Gastroesophageal sphincter (tissue), 3 donors: ENCODE results near the gene SUB1.

Experiments
- CTCF ChIP-seq, 4 experiments: fragments of 200-600 bp in 2 of 4; fragments of 450-650 bp in 2 of 4; sonication (generic) in 1 of 4; IDR thresholded peaks; one replicate each; pipeline ENCODE4 v1.5.1; 2017 to 2019; ENCODE audit warnings: antibody characterized with exemption in 4 of 4, mild to moderate bottlenecking in 2 of 4, moderate library complexity in 2 of 4
- EP300 ChIP-seq: sonication (generic); formaldehyde crosslinking; IDR thresholded peaks from one replicate; pipeline ENCODE4 v1.6.1; 2017; ENCODE audit warnings: antibody characterized with exemption, mild to moderate bottlenecking
- POLR2A ChIP-seq, 2 donors: fragments of 450-650 bp; IDR thresholded peaks; one replicate each; pipeline ENCODE4 v1.6.1; 2017; ENCODE audit warnings: antibody characterized with exemption in 2 of 2, mild to moderate bottlenecking in 2 of 2, moderate library complexity in 1 of 2
- POLR2AphosphoS5 ChIP-seq: sonication (generic); formaldehyde crosslinking; IDR thresholded peaks from one replicate; pipeline ENCODE4 v1.6.1; 2017; ENCODE audit warnings: antibody characterized with exemption

GRCh38 chr5:32613050-32613672 lies 27.8 kb downstream of the SUB1 start:
- peak; percentile 84 to 92 (median 86) for TF ChIP-seq CTCF (IDR thresholded peaks at IDR 0.05)
- no peak for TF ChIP-seq EP300
- TF ChIP-seq POLR2A (IDR thresholded peaks at IDR 0.05) = no peak
- TF ChIP-seq POLR2AphosphoS5 = peak; percentile 32
